ENCODE data around the gene MBNL3.

MBNL3 gene, protein sequence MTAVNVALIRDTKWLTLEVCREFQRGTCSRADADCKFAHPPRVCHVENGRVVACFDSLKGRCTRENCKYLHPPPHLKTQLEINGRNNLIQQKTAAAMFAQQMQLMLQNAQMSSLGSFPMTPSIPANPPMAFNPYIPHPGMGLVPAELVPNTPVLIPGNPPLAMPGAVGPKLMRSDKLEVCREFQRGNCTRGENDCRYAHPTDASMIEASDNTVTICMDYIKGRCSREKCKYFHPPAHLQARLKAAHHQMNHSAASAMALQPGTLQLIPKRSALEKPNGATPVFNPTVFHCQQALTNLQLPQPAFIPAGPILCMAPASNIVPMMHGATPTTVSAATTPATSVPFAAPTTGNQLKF

DNA sequence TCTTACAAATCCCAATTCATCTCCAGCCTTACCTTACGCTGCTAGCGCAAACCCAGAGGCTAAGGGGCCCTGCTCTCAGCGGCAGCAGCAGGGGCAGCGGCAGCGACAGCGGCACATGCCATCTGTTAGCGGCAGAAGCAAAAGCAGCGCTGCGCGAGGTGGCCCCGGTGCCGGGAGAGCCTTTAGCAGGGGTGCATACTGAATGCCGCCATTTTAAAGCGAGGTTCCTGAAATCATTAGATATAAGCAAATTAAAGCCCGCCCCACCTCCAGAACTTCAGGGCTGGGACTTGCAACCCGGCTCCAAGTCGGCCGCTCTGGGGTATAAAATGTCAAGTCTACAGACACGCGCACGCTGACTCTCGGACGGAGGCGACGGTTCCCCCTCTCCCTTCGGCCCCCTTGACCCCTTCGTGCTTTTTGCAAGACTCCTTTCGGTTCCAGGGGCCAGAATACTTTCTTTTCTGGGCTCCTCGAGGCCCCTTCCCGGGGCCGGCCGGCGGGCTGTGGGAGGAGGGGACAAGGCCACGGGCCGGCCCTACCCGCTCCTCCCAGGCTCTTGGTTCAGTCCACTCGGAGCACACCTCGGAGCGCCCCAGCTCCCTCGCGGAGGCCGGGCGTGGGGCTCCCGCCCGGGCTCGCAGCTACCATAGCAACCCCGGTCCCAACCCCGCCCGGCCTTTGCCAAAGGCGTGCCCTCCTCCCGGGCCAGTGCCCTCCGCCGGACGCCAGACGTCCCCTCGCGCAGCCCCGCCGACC is at the start of gene MBNL3:
Gene MBNL3 (minus strand): TSS at position 220 of the 759 bp plus-strand sequence. CDS start 49,427 bp downstream, outside the sequence.
- no peak for DNase-seq

DNA sequence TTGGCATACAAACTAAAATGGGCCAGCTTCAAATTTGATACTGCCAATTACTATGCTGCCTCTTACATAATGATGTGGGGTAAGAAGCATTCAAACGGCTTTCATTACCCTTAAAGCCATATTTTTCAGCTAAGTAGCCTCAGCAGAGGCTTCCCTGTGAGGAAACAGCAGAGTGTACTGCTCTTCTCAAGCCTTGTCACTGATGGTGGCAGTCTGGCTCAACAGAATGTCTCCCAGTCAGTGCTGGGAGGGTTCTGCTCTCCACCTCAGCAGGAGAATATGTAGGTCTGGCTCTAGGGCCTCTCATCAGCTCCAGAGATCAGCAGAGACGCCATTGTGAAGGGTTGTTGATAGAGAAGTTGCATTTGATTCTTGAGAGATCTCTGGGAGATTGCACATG is 44.6 kb upstream of the MBNL3 start:
- DNase-seq, result no peak

DNA sequence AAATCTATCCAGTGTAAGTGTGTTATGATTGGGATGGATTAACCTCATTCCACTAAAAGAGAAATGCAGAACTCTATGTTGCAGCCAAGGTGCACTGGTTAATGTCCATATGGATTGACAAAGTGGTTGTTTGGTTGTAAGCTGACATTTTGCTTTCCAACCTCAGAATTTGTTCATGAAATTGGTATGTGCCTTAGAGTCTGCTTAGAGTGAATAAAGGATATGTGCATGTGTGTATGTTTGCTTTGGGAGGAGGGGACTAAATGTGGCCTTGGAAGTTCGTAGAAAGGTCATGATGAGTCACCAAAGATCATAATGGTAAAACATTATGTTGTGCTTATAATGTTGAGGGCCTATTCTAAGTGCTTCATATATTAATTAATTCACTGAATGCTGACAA is 44.1 kb upstream of the MBNL3 start:
- no peak for DNase-seq

DNA sequence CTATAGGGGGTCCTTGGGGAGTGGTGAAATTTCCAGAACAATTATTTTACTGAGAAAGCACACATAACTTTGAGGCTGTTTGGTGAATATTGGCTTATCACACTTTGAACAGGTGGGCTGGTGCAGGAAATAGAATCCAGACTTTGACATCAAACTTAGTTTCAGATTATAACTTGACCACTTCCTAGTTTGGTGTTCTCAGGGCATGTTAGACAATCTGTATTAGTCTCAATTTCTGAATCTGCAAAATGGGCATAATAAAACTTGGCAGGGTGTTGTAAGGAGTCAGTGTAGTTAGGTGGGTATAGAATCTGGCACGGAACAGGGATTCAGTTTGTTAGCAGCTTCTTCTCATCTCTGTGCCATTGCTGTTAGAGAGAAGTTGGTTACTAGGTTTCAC is 43.3 kb upstream of the MBNL3 start:
- no peak for DNase-seq

DNA sequence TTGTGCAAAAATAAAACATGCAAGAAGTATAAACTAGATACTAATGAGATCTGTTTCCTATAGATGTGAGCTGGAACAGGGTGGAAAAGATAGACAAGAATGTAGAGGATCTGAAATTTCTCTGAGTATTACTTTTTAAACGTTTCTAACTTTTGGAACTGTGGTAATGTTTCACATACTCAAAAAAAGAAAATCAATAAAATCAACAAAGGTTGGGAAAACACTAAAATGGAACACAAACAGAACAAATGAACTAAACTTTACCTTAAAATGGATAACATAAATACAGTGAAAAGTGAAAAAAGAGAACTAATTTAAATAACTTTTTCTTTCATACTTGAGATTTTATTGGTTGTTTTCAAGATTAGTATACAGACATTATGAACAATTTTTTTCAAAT is 32.0 kb upstream of the MBNL3 start:
- no peak for DNase-seq

DNA sequence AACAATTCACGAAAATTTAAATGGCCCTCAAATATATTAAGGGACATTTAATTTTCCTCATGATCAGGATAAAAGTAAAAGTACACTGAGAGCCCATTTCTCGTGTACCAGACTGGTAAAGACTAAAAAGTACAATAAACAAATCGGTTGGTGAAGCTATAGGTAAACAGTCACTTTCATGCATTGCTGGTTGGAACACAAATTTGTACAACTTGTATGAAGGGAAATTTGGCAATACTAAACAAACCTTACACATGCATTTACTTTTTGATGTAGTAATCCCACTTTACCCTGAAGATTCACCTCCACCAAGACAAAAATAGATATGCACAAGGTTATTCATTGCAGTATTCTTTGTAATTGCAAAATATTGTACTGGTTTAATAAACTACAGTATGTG is 31.4 kb upstream of the MBNL3 start:
- DNase-seq, result no peak

DNA sequence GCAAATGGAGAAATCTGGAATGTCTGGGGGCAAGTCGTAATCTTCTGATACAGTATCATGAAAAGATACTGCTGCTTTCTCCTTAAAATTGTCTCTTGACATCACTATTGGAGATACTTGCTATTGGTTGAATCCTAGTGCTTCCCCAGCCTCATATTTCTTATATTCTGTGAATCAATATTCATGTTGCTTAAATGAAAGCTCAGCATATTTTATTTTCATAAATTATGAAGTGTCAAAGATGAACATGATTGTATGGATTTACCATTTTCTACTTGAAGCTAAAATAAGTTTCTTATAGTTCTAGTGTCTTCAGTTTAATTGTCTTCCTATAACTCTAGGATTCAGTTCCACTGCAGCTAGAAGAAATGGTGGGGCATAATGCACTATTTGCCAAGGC is 29.6 kb upstream of the MBNL3 start:
- DNase-seq, result no peak

DNA sequence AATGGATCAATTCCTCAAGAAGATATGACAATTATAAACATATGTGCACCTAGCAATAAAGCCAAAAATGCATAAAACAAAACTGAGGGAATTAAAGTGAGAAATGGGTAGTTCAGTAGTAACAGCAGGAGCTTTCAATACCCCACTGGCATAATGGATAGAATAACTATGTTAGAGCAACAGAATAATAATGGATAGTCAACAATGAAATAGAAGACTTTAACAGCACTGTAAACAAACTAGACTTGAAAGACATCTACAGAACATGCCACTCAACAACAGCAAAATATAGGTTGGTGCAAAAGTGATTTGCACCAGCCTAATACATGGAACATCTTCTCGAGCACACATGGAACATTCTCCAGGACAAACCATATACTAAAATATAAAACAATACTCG is 20.0 kb upstream of the MBNL3 start:
- DNase-seq, result no peak

DNA sequence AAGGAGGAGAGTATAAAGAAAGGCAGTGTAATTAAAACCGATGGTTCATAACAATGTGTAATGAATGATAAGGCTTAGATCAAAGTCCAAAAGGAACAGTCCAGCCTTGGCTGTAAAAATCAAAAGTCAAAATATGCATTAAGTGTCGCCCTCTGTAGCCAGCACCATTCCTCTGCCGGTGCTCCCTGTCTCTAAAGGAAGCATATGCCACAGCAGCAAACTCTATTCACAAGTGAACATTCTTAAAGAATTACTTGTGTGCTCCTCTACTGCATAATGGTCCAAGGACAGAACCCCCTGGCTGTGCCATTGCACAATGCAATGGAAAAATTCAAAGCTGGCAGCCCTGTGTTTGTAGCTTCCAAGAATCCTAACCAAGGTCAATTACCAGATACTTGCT is 16.3 kb upstream of the MBNL3 start:
- DNase-seq, result no peak

DNA sequence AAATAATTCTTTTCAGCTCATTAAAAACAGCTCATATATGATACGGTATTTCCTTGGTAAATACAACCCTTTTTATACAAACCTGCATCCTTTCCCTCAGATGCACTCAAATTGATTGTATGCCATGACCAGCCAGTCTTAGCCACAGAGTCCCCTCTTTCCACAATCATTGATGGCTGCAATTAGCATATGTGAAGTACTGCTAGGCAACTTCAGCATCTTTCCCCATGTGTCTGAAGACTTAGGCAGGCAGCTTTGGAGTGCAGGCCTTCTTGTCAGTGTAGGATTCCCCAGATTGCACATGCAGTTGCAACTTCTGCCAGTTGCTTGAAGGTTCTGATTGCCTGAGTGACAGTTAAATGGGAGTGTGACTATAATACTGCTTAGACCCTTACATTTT is 15.6 kb upstream of the MBNL3 start:
- DNase-seq, result no peak

DNA sequence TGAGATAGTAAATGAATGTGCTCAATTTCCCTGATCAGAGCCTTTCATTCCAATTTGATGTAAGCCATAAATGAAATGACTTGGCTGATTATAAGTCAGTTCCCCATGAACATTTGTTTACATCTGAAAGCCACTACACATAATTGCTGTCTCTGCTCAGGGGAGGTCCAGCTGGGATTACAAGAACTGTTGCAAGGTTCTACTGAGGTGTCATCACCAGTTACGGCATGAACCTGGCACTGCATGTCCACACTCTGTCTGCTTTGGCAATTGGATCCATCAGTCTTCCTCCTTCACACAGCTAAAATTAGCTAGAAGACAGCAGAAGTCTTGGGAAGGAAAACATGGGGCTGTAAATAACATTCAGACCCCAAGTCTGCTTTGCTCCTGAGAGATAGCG is 12.8 kb upstream of the MBNL3 start:
- no peak for DNase-seq

DNA sequence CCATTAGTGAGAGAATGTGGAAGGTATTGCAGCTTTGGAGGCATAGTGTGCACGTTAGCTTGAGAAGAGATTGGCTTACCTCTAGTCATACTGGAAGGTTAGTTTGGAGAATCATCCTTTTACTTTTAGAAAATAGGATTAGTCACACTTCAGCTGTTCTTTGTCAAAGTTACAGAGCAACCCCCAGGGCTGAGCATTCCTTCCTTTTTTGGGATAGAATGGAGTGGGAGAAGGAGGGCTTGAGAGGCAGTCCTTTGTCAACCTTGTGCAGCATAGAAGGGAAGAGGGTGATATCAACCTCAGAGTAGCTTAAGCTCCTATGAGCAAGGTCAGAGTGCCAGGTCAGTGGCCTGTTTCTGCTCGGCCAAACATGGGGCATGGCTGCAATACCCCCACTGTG is 8.6 kb upstream of the MBNL3 start:
- DNase-seq, result no peak

DNA sequence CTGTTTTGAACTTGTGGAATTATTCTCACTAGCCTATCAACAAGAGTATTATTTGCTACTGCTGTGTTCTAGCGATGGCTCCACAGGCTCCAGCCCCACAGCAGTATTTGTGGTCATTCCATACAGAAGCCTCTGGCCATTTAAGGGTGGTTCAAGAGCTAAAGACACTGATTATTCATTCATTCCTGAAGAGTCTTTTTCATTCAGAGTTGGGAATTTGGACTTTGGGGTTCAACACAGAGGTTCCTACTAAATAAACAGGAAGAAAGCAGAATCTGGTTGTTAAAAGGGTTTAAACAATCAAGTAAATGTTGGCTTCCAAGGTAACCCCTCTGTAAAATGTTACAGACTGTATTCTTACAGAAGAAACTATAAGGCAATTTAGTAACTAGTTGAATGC is 4.3 kb upstream of the MBNL3 start:
- DNase-seq, result no peak

DNA sequence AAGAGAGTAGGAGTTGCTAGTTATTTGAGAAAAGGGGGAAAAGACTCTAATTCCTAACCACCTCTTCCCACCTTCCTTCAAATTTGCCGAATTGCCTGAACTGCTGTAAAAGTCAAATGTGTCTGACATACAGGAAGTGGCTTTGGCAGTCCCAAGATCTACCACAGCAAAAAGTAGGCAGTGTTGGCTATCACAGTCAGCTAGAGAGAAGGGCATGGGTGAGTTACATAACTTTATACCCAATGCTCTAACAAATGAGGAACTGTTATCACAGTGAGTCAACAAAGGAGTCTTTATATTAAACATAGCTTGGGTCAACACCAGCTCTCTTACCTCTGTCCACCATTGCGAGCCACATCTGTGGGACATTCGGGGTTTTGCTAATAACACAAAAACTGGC is 2.4 kb upstream of the MBNL3 start:
- peak; percentile 7 for DNase-seq

DNA sequence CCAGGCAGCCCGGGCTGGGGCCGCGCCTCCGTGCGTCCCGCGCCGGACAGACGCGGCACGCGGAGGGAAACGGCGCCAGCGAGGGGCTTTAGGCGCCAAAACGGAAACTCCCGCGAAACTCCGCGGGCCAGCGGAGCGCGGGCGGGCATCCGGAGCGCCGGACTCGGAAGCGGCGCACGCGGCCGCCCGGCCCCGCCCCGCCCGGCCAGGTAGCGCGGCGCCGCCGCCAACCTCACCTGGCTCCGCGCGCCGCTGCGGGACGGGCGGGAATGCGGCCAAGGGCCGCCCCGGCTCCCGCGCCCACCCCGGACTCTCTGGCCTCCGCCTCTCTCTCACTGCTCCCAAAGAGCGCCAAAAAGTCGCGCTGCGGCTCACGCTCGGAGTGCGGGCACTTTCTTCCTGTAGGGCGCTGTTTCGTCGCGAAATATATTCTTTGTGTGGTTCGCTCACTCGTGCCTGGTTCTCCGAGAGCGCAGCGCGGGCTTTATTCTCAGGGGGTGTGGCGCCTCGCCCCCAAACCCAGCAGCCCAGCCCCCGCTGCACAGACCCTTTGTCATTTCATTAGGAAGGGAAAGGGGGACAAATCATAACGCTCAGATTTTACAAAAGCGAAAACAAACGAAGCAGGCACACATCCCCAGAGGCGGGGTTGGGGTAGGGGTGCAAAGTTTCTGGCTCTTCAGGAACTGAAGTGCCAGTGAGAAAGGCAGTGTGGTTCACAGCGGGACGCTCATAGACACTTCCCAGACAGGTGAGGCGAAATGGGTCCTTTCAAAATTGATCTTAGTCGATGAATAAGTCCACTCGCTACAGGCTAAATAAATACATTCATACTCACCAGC is 961 bp upstream of the MBNL3 start:
- no peak for DNase-seq

DNA sequence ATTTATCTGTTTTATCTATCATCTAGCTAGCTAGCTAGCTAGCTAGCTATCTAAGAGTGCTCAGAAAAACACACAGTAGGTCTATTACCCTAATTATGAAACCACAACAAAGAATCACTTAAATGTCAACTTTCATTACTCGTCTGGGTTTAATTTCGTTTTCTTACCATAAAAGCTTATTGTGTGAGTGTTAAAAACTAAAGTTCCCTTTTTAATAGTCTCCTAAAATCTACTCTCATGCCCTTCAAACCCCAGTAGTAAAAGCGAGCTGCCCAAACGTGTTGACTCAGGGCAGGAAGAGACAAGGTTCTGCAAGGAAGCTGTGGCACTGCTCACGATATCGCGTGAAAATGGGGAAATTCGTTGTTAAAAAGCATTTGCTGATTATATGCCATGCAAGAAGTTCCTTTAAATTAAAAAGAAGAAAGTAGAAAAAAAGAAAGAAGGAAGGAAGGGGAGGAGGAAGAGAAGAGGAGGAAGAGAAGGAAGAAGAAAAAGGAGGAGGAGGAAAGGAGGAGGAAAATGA is 595 bp downstream of the MBNL3 start:
- no peak for DNase-seq

DNA sequence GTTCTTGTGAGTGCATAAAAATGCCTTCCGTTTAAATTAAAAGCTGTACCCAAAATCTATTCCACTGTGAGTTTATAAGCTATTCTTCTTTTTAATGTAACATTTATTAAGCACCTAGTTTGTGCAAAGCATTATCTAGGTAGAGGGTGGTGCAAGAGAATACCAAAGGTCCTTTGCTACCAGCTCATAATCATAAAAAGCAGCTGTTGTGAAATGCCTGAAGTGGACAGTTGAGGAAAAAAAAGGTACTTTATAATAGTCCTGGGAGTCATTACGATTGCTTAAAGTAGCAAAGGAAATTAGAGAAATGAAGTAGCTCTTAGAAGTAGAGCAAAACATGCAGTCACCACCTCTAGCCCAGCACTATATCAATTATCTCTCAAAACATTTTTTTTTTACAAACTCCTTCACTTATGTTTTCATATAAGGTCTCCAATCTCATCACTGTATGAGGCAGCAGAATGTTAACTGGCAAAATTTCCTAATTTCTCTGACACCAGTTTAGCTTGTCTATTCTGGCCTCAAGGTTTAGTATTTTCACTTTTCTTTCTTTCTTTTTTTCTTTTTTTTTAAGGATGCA is 2.1 kb downstream of the MBNL3 start:
- no peak for DNase-seq

DNA sequence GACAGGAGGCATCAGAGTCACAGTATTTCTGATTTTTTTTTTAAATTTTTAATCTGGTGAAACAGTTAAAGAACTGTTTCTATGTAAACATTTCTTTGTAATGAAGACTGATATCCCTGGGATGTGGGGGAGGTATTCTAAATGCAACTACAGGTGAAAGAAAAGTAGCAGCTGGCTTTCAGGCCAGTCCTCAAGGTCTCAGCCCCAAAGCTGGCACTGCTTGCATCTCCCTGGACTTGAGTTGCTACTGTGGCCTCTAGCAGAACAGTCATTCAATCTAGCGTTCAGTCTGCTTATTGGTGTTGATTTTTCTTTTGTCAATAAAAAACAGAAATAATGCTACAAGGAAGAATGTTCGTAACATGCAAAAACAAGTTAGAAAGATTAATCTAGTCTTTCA is 4.9 kb downstream of the MBNL3 start:
- no peak for DNase-seq

DNA sequence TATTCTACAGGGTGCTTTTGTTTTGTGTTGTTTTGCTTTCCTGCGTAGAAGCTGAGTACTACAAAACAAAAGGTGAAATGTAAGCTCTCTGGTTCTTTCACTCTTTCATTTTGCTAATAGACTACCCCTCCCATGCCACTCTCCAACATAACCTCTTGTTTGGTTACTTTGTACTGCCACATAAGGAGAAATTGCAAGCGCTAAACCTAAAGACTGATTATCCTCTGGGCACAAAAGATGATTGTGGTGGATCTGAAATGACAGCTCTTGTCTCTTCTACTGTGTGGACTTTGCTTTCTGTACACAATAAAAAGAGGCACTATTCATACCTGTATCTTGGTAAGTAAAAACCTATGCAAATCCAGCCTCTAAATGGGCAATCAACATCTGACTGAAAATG is 5.3 kb downstream of the MBNL3 start:
- no peak for DNase-seq

DNA sequence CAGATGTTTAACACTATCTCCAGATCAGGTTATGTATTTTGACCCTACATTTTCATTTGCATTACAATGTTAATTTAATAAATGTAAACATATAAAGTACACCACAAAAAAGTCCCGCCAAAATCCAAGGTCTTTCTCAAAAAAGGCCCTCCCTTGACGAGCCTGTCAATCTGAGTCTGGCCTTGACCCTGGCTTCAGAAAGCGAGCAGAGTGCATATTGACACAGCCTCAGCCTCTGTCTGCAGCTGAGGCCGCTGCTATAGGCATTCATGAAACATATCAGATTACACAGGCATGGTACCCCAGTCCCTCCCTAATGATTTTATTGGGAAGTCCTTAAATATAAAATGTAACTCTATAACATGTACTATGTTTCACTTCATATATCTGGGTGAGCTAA is 6.2 kb downstream of the MBNL3 start:
- DNase-seq, result no peak

DNA sequence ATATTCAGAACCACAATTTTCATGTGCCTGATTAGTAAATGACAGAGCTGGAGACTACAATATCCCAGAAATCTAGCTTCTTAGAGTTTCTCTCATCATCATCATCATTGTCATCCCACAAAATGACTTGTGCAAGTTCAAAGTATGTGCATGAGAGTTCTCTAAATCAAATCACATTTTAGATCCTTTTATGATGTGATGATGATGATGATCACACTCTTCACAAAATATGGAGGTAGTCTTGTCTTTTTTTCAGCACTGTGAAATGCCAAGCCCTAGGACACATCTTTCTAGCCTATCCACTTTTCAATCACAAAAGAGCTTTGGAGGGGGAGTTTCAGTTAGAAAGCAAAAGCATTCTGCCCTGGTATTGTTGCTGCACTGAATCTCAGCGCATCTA is 7.4 kb downstream of the MBNL3 start:
- DNase-seq, result no peak

DNA sequence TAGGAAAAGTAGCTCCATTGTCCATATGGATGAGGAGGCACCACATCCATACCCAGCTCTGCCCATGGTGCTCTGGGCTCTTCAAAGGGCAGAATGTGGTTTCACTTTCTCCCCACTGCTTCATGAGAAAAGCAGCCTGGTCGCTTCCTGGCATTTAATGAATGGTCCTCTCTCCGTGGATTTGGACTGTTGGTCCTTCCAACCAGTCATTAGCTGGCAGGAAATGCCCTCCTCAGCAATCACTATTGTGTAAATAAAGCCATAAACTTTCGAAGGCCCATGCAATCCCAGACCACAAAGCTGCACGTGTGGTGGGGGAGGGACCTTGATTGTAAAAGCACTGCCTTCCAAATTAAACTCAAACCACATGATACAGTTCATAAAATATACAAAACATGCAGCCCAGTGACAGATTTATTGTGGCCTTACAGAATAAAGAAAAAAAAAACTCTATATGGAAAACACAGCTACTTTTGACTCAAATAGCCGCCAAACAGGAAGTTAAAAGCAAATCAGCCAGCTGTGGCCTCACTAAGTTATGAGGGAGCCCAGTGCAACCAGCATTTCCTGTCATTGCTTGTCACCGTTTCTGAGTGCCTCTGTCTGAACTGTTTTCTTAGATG is 8.1 kb downstream of the MBNL3 start:
- DNase-seq, result peak; percentile 34
